NCI-H774 (cell line): ENCODE data around the gene TUT4.

Source experiments
- DNase-seq: peaks from one replicate; lab custom pipeline; 2025; lab: John Stamatoyannopoulos, UW

Gene TUT4

GRCh38 chr1:52533713-52534112 lies 19.2 kb downstream of the TUT4 start:
- no peak for DNase-seq

GRCh38 chr1:52532731-52533327 lies 20.1 kb downstream of the TUT4 start:
- DNase-seq: no peak

- no peak for DNase-seq
These were observed 20.6 kb downstream of the TUT4 start for GRCh38 chr1:52532247-52532646.

GRCh38 chr1:52531249-52531872 lies 21.5 kb downstream of the TUT4 start:
- DNase-seq: no peak

- DNase-seq: no peak
These were observed 22.2 kb downstream of the TUT4 start for GRCh38 chr1:52530563-52531144.

GRCh38 chr1:52523376-52523775 lies 29.5 kb downstream of the TUT4 start:
- DNase-seq: no peak

- no peak for DNase-seq
These were observed 32.7 kb downstream of the TUT4 start for GRCh38 chr1:52520148-52520547.

- no peak for DNase-seq
These were observed 33.9 kb downstream of the TUT4 start for GRCh38 chr1:52518962-52519361.

- no peak for DNase-seq
These were observed 40.9 kb downstream of the TUT4 start for GRCh38 chr1:52511851-52512615.

GRCh38 chr1:52511439-52511838 lies 41.5 kb downstream of the TUT4 start:
- no peak for DNase-seq

- DNase-seq: no peak
These were observed 45.9 kb downstream of the TUT4 start for GRCh38 chr1:52506920-52507546.

- no peak for DNase-seq
These were observed 46.5 kb downstream of the TUT4 start for GRCh38 chr1:52506349-52506748.

- DNase-seq: no peak
These were observed 48.2 kb downstream of the TUT4 start for GRCh38 chr1:52504720-52505119.

GRCh38 chr1:52503706-52504105 lies 49.2 kb downstream of the TUT4 start:
- DNase-seq: no peak

- DNase-seq: no peak
These were observed 50.1 kb downstream of the TUT4 start for GRCh38 chr1:52502789-52503188.

- no peak for DNase-seq
These were observed 65.3 kb downstream of the TUT4 start for GRCh38 chr1:52487632-52488031.

GRCh38 chr1:52482326-52483004 lies 70.4 kb downstream of the TUT4 start:
- DNase-seq: no peak

- no peak for DNase-seq
These were observed 73.8 kb downstream of the TUT4 start for GRCh38 chr1:52479076-52479475.

GRCh38 chr1:52477876-52478275 lies 75.0 kb downstream of the TUT4 start:
- no peak for DNase-seq

- DNase-seq: no peak
These were observed 75.9 kb downstream of the TUT4 start for GRCh38 chr1:52476943-52477342.

GRCh38 chr1:52474807-52475206 lies 78.1 kb downstream of the TUT4 start:
- no peak for DNase-seq

GRCh38 chr1:52473039-52473438 lies 79.9 kb downstream of the TUT4 start:
- no peak for DNase-seq
